GM18526 (cell line): Measurements from ENCODE around the gene GNS.

ENCODE experiments used
- POLR2A ChIP-seq: IDR thresholded peaks from 3 replicates; pipeline ENCODE4 v1.6.1; 2011; ENCODE audit not compliant: insufficient read length; ENCODE audit errors: extremely low read depth

Gene GNS

GRCh38 chr12:64747695-64748094 lies 11.5 kb downstream of the GNS start:
- TF ChIP-seq POLR2A: no peak

- TF ChIP-seq POLR2A: no peak
Measured at GRCh38 chr12:64746663-64747062, 12.5 kb downstream of the GNS start.

- TF ChIP-seq POLR2A: no peak
Measured at GRCh38 chr12:64745980-64746379, 13.2 kb downstream of the GNS start.

- no peak for TF ChIP-seq POLR2A
Measured at GRCh38 chr12:64745259-64745807, 13.9 kb downstream of the GNS start.

- no peak for TF ChIP-seq POLR2A
Measured at GRCh38 chr12:64744422-64745258, 14.6 kb downstream of the GNS start.

GRCh38 chr12:64743206-64743605 lies 16.0 kb downstream of the GNS start:
- no peak for TF ChIP-seq POLR2A

GRCh38 chr12:64742416-64742815 lies 16.8 kb downstream of the GNS start:
- TF ChIP-seq POLR2A: no peak

GRCh38 chr12:64740646-64741045 lies 18.6 kb downstream of the GNS start:
- TF ChIP-seq POLR2A: no peak

- no peak for TF ChIP-seq POLR2A
Measured at GRCh38 chr12:64739778-64740177, 19.4 kb downstream of the GNS start.

GRCh38 chr12:64737539-64737938 lies 21.7 kb downstream of the GNS start:
- no peak for TF ChIP-seq POLR2A

- no peak for TF ChIP-seq POLR2A
Measured at GRCh38 chr12:64736771-64737170, 22.4 kb downstream of the GNS start.

GRCh38 chr12:64735442-64735841 lies 23.8 kb downstream of the GNS start:
- TF ChIP-seq POLR2A: no peak

GRCh38 chr12:64733857-64734256 lies 25.3 kb downstream of the GNS start:
- TF ChIP-seq POLR2A: no peak

- TF ChIP-seq POLR2A: no peak
Measured at GRCh38 chr12:64731683-64732082, 27.5 kb downstream of the GNS start.

- TF ChIP-seq POLR2A: no peak
Measured at GRCh38 chr12:64730588-64730969, 28.6 kb downstream of the GNS start.

GRCh38 chr12:64729909-64730587 lies 29.2 kb downstream of the GNS start:
- TF ChIP-seq POLR2A: no peak

- TF ChIP-seq POLR2A: no peak
Measured at GRCh38 chr12:64724201-64724745, 34.9 kb downstream of the GNS start.

GRCh38 chr12:64723630-64724029 lies 35.6 kb downstream of the GNS start:
- no peak for TF ChIP-seq POLR2A
